WTC11 (cell line): ENCODE measurements around the gene LRP1. TPM values are rescaled to one million over a fixed set of nuclear protein-coding genes. Genes with fewer than 3 reads are reported as not detected.

Experiments used
- CBFB ChIP-seq: sonication (generic); formaldehyde crosslinking; IDR thresholded peaks from 2 replicates; pipeline ENCODE4 v1.8.1; 2022; ENCODE audit warnings: mild to moderate bottlenecking, low read depth, missing genetic modification reagents
- CREM ChIP-seq: sonication (generic); formaldehyde crosslinking; IDR thresholded peaks from 2 replicates; pipeline ENCODE4 v1.8.1; 2022; ENCODE audit warnings: mild to moderate bottlenecking, missing genetic modification reagents, moderate library complexity
- GTF2I ChIP-seq: fragments of 250-450 bp; sonication (Bioruptor Pico); conservative IDR thresholded peaks from 2 replicates; pipeline ENCODE4 v1.4.0; 2021; ENCODE audit warnings: mild to moderate bottlenecking
- MXD4 ChIP-seq: fragments of 250-450 bp; sonication (Bioruptor Pico); IDR thresholded peaks from 2 replicates; pipeline ENCODE4 v1.8.0; 2021; ENCODE audit warnings: mild to moderate bottlenecking, moderate library complexity, borderline replicate concordance
- SMAD3 ChIP-seq: sonication (generic); formaldehyde crosslinking; IDR thresholded peaks from 2 replicates; pipeline ENCODE4 v1.8.0; 2022; ENCODE audit warnings: missing genetic modification reagents, mild to moderate bottlenecking, borderline replicate concordance
- SOX15 ChIP-seq: fragments of 250-450 bp; sonication (Bioruptor Pico); IDR thresholded peaks from 2 replicates; pipeline ENCODE4 v1.9.0; 2021; ENCODE audit warnings: mild to moderate bottlenecking
- SP1 ChIP-seq: sonication (generic); formaldehyde crosslinking; conservative IDR thresholded peaks from 2 replicates; pipeline ENCODE4 v1.8.1; 2022; ENCODE audit warnings: missing genetic modification reagents
- USF2 ChIP-seq: sonication (generic); formaldehyde crosslinking; IDR thresholded peaks from 2 replicates; pipeline ENCODE4 v1.8.1; 2023; ENCODE audit warnings: mild to moderate bottlenecking, missing genetic modification reagents, moderate library complexity
- ZNF532 ChIP-seq: fragments of 250-450 bp; sonication (Bioruptor Pico); IDR thresholded peaks from 2 replicates; pipeline ENCODE4 v1.9.0; 2021; ENCODE audit warnings: mild to moderate bottlenecking, borderline replicate concordance
- ZSCAN18 ChIP-seq: fragments of 250-450 bp; sonication (Bioruptor Pico); IDR thresholded peaks from 2 replicates; pipeline ENCODE4 v2.1.2; 2022; ENCODE audit warnings: mild to moderate bottlenecking, moderate library complexity
- total RNA-seq: library from RNA; stranded (reverse); gene quantifications from 3 replicates; pipeline ENCODE4 v1.2.3, GENCODE V29; 2021
- TF ChIP-seq, protein P1 (sequence below): fragments of 250-450 bp; sonication (Bioruptor Pico); conservative IDR thresholded peaks from 2 replicates; pipeline ENCODE4 v1.9.0; 2021; ENCODE audit warnings: mild to moderate bottlenecking
- TF ChIP-seq, protein P2 (sequence below): sonication (generic); formaldehyde crosslinking; conservative IDR thresholded peaks from 2 replicates; pipeline ENCODE4 v1.8.1; 2022; ENCODE audit warnings: mild to moderate bottlenecking, missing genetic modification reagents
- TF ChIP-seq, protein P3 (sequence below): fragments of 250-450 bp; sonication (Bioruptor Pico); IDR thresholded peaks from 2 replicates; pipeline ENCODE4 v1.8.0; 2021; ENCODE audit warnings: mild to moderate bottlenecking
- TF ChIP-seq, protein P4 (sequence below): sonication (generic); formaldehyde crosslinking; IDR thresholded peaks from 2 replicates; pipeline ENCODE4 v1.8.0; 2022; ENCODE audit warnings: mild to moderate bottlenecking, missing genetic modification reagents
- TF ChIP-seq, protein P5 (sequence below): fragments of 250-450 bp; sonication (Bioruptor Pico); IDR thresholded peaks from 2 replicates; pipeline ENCODE4 v1.9.0; 2021; ENCODE audit warnings: mild to moderate bottlenecking
- TF ChIP-seq, protein P6 (sequence below): sonication (generic); formaldehyde crosslinking; IDR thresholded peaks from 2 replicates; pipeline ENCODE4 v1.8.0; 2022; ENCODE audit warnings: missing genetic modification reagents

Gene LRP1
- total RNA-seq, 1 experiment from 2014 or later = 120 TPM

DNA sequence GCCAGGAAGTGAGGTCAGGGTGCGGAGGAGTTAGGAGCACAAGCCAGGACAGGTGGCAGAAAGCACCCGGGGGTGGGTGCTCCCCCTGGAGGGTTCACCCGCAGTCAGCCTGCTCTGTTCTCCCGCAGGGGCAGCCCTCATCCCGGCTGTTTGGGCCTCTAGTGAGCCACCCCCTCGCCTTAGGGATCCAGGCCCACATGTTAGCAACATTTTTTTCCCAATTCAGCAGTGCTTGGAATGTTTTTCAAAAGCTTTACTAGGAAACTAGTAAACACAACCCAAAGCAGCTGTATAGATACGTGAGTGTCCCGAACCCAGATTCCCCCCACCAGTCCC is 59.8 kb downstream of the LRP1 start (continued):
- TF ChIP-seq ZNF532 (no peak), CREM (CRISPR knock-in tag) (no peak), MXD4 (CRISPR knock-in tag) (no peak), SOX15 (CRISPR knock-in tag) (no peak), SMAD3 (CRISPR knock-in tag) (no peak), USF2 (no peak), CBFB (CRISPR knock-in tag) (no peak), GTF2I (CRISPR knock-in tag) (no peak), ZSCAN18 (CRISPR knock-in tag) (no peak), SP1 (no peak)
- TF ChIP-seq, protein P1, sequence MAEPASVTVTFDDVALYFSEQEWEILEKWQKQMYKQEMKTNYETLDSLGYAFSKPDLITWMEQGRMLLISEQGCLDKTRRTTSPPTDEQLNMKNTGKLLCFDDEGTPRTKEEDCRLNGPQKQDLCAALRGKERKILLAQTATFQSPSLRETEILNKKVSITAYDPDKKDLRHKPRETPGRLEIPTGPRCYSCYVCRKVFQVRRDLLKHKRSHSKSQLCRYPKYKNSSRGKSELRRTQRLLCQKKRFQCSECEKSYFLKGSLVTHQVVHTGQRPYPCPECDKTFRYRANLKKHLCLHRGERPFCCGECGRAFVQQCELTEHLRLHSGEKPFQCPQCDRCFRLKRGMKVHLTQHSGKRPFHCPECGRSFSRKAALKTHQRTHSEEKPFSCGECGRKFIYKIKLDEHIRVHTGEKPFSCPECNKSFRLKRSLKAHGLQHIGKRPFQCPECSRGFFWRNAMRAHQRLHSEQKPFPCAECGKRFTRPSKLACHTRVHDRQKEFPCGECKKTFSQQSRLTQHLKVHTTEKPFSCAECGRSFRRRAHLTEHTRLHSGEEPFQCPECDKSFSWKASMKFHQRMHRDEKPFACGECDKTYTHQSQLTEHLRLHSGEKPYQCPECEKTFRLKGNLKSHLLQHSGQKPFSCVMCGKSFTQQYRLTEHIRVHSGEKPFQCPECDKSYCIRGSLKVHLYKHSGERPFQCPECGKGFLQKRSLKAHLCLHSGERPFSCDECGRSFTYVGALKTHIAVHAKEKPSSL (CRISPR knock-in tag) = no peak
- TF ChIP-seq, protein P2, sequence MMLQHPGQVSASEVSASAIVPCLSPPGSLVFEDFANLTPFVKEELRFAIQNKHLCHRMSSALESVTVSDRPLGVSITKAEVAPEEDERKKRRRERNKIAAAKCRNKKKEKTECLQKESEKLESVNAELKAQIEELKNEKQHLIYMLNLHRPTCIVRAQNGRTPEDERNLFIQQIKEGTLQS (CRISPR knock-in tag) = no peak
- TF ChIP-seq, protein P3, sequence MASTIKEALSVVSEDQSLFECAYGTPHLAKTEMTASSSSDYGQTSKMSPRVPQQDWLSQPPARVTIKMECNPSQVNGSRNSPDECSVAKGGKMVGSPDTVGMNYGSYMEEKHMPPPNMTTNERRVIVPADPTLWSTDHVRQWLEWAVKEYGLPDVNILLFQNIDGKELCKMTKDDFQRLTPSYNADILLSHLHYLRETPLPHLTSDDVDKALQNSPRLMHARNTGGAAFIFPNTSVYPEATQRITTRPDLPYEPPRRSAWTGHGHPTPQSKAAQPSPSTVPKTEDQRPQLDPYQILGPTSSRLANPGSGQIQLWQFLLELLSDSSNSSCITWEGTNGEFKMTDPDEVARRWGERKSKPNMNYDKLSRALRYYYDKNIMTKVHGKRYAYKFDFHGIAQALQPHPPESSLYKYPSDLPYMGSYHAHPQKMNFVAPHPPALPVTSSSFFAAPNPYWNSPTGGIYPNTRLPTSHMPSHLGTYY (CRISPR knock-in tag) = no peak
- TF ChIP-seq, protein P4, sequence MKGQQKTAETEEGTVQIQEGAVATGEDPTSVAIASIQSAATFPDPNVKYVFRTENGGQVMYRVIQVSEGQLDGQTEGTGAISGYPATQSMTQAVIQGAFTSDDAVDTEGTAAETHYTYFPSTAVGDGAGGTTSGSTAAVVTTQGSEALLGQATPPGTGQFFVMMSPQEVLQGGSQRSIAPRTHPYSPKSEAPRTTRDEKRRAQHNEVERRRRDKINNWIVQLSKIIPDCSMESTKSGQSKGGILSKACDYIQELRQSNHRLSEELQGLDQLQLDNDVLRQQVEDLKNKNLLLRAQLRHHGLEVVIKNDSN = no peak
- TF ChIP-seq, protein P5, sequence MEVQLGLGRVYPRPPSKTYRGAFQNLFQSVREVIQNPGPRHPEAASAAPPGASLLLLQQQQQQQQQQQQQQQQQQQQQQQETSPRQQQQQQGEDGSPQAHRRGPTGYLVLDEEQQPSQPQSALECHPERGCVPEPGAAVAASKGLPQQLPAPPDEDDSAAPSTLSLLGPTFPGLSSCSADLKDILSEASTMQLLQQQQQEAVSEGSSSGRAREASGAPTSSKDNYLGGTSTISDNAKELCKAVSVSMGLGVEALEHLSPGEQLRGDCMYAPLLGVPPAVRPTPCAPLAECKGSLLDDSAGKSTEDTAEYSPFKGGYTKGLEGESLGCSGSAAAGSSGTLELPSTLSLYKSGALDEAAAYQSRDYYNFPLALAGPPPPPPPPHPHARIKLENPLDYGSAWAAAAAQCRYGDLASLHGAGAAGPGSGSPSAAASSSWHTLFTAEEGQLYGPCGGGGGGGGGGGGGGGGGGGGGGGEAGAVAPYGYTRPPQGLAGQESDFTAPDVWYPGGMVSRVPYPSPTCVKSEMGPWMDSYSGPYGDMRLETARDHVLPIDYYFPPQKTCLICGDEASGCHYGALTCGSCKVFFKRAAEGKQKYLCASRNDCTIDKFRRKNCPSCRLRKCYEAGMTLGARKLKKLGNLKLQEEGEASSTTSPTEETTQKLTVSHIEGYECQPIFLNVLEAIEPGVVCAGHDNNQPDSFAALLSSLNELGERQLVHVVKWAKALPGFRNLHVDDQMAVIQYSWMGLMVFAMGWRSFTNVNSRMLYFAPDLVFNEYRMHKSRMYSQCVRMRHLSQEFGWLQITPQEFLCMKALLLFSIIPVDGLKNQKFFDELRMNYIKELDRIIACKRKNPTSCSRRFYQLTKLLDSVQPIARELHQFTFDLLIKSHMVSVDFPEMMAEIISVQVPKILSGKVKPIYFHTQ = no peak
- TF ChIP-seq, protein P6, sequence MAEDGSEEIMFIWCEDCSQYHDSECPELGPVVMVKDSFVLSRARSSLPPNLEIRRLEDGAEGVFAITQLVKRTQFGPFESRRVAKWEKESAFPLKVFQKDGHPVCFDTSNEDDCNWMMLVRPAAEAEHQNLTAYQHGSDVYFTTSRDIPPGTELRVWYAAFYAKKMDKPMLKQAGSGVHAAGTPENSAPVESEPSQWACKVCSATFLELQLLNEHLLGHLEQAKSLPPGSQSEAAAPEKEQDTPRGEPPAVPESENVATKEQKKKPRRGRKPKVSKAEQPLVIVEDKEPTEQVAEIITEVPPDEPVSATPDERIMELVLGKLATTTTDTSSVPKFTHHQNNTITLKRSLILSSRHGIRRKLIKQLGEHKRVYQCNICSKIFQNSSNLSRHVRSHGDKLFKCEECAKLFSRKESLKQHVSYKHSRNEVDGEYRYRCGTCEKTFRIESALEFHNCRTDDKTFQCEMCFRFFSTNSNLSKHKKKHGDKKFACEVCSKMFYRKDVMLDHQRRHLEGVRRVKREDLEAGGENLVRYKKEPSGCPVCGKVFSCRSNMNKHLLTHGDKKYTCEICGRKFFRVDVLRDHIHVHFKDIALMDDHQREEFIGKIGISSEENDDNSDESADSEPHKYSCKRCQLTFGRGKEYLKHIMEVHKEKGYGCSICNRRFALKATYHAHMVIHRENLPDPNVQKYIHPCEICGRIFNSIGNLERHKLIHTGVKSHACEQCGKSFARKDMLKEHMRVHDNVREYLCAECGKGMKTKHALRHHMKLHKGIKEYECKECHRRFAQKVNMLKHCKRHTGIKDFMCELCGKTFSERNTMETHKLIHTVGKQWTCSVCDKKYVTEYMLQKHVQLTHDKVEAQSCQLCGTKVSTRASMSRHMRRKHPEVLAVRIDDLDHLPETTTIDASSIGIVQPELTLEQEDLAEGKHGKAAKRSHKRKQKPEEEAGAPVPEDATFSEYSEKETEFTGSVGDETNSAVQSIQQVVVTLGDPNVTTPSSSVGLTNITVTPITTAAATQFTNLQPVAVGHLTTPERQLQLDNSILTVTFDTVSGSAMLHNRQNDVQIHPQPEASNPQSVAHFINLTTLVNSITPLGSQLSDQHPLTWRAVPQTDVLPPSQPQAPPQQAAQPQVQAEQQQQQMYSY (CRISPR knock-in tag) = no peak
